Spleen (tissue), 11 donors: ENCODE results near the gene TBCC. TPM values are rescaled to one million over a fixed set of nuclear protein-coding genes. Genes with fewer than 3 reads are reported as not detected.
"Not testable (repeated sequence)": the region's sequence is repeated elsewhere in the genome, so short reads cannot be mapped to it uniquely, and the experiment has no call there.

ENCODE experiments used
- DNase-seq: peaks from one replicate; pipeline ENCODE4 v3.0.0-alpha.2; 2020
- H3K27ac ChIP-seq, 8 donors: fragments of 200-600 bp; sonication (generic) in 7 of 8; 1 replicate in 4 of 8; 2 replicates in 4 of 8; pipeline versions ENCODE4 v1.5.0 to v1.8.0; 2016 to 2021; ENCODE audit warnings: inconsistent platforms in 4 of 8, mild to moderate bottlenecking in 4 of 8, moderate library complexity in 1 of 8
- H3K27me3 ChIP-seq, 7 donors: fragments of 200-600 bp; sonication (generic) in 6 of 7; replicated peaks in 1 of 7; 1 replicate in 4 of 7; 2 replicates in 3 of 7; pipeline versions ENCODE4 v1.5.0 to v1.8.0; 2016 to 2021; ENCODE audit warnings: inconsistent platforms in 3 of 7, mild to moderate bottlenecking in 1 of 7
- H3K36me3 ChIP-seq, 6 donors: fragments of 200-600 bp; sonication (generic) in 5 of 6; 1 replicate in 4 of 6; 2 replicates in 2 of 6; pipeline versions ENCODE4 v1.5.0 to v1.8.0; 2016 to 2021; ENCODE audit warnings: inconsistent platforms in 2 of 6
- H3K4me1 ChIP-seq, 6 donors: fragments of 200-600 bp; sonication (generic) in 5 of 6; 1 replicate in 3 of 6; 2 replicates in 3 of 6; pipeline versions ENCODE4 v1.5.0 to v1.8.0; 2016 to 2021; ENCODE audit warnings: inconsistent platforms in 3 of 6
- H3K4me3 ChIP-seq, 8 donors: fragments of 200-600 bp; sonication (generic) in 7 of 8; 1 replicate in 4 of 8; 2 replicates in 4 of 8; pipeline versions ENCODE4 v1.5.0 to v1.8.0; 2016 to 2021; ENCODE audit warnings: inconsistent platforms in 4 of 8, mild to moderate bottlenecking in 4 of 8, moderate library complexity in 2 of 8
- H3K9me3 ChIP-seq, 8 donors: fragments of 200-600 bp; sonication (generic) in 7 of 8; 1 replicate in 4 of 8; 2 replicates in 4 of 8; pipeline versions ENCODE4 v1.5.0 to v1.8.0; 2016 to 2021; ENCODE audit warnings: inconsistent platforms in 4 of 8
- POLR2A ChIP-seq, 3 donors: fragments of 450-650 bp; IDR thresholded peaks; one replicate each; pipeline ENCODE4 v1.5.1; 2017; ENCODE audit warnings: antibody characterized with exemption in 3 of 3, mild to moderate bottlenecking in 1 of 3
- POLR2AphosphoS5 ChIP-seq, 3 donors: sonication (generic); formaldehyde crosslinking; IDR thresholded peaks; one replicate each; pipeline ENCODE4 v1.5.1; 2017; ENCODE audit warnings: antibody characterized with exemption in 3 of 3
- WGBS, 5 donors: extraction: QIAGEN DNeasy Blood & Tissue Kit in 3 of 5; methylation state at CpG; one replicate each; pipeline versions ENCODE4 v1.1.5 to v1.1.7; 2013 to 2018; 5-methylcytosine and 5-hydroxymethylcytosine counted together
- intact Hi-C: fragments of 100-400 bp; cut with DNase I; formaldehyde crosslinking; loops from one replicate; pipeline ENCODE4 v1.15.0; 2023; ENCODE audit warnings: low total_unique reads
- polyA plus RNA-seq, 3 donors: library from polyadenylated mRNA; stranded (reverse); fragments of 200-250 nt; gene quantifications; one replicate each; pipeline ENCODE4 v1.2.1, GENCODE V29; 2013
- total RNA-seq, 7 donors: library from RNA; depleted of rRNA in 3 of 7; stranded (reverse); fragments of >200 nt in 3 of 7; fragmentation: NEBNext Ultra II Directional in 4 of 7; extraction: Animal tissue kit (Norgen Biotek cat#: 25700) in 4 of 7; gene quantifications; one replicate each; pipeline versions ENCODE4 v1.1.0 to v1.2.1, GENCODE V29; 2016 to 2021
- TF ChIP-seq, protein P1 (sequence below), 11 experiments: fragments of 200-600 bp in 7 of 11; fragments of 450-650 bp in 4 of 11; sonication (generic) in 4 of 11; IDR thresholded peaks in 8 of 11; conservative IDR thresholded peaks in 3 of 11; 1 replicate in 7 of 11; 2 replicates in 4 of 11; pipeline versions ENCODE4 v1.4.0 to v1.8.0; 2016 to 2021; ENCODE audit warnings: antibody characterized with exemption in 11 of 11, inconsistent platforms in 4 of 11, mild to moderate bottlenecking in 1 of 11
- donor health status: healthy with polysubstance abuse.
- donor health status: DM: no; HTN: no; CAD: no; lungs with moderate emphysema.
- donor health status: DM: no; HTN: no; CAD: no.
- donor health status: Bipolar disorder and iron deficiency.
- donor health status: healthy.
- donor health status: DM: no; HTN: no; CAD: no.
- donor health status: DM: yes; HTN: yes; CAD: no.

Gene TBCC
- total and polyA plus RNA-seq, 10 donors = 22.2 to 63.3 (median 44.4) TPM

DNA sequence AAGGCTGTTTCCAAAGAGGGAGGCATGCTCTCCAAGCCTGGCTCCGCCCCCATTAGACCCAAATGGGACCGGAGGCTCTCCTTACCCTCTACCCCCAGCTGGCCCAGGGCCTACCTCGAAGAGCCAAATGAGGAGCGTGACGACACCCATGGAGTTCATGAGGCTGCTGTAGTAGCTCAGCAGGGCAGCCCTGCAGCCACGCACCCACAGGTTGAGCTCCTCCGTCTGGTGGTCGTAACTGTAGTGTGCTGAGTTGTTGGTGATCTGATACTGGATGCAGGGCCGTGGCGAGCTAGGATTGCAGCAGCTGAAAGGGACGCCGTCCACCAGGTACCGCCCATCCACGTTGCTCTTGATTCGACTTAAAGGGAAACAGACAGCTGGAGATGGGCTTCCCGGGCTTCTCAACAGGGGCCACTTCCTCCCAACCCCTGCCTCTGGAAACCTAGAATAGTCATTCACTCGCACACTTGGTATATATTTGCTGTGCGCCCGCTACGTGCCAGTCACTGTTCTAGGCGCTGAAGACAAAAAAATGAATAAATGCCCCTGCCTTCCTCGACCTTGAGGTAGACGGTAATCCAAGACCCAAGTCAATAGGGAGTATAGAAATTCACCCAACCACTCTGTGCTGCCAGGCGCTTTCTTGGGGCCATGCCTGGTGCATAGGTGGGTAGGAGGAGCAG, 41.5 kb downstream of the TBCC start:
- intact Hi-C loops = no loop called here
- no peaks in the 10 kb centered on the region for H3K36me3 ChIP-seq
- no peaks in the 10 kb centered on the region for H3K4me1 ChIP-seq
- H3K27me3 ChIP-seq = no peaks in the 10 kb centered on the region
- DNase-seq = no peak
- H3K9me3 ChIP-seq = no peaks in the 10 kb centered on the region
- H3K4me3 ChIP-seq = peak overlapping the region in 2 of 8 donors; percentile 39 to 49
- WGBS, 5 donors = 47 to 81% (median 75%) methylated on average over 19 to 24 of the region's 24 CpGs
- TF ChIP-seq POLR2AphosphoS5 (IDR thresholded peaks at IDR 0.05) (peak; percentile 5 to 48 (median 25)), POLR2A (IDR thresholded peaks at IDR 0.05) (no peak)
- no peak overlapping the region for H3K27ac ChIP-seq

DNA sequence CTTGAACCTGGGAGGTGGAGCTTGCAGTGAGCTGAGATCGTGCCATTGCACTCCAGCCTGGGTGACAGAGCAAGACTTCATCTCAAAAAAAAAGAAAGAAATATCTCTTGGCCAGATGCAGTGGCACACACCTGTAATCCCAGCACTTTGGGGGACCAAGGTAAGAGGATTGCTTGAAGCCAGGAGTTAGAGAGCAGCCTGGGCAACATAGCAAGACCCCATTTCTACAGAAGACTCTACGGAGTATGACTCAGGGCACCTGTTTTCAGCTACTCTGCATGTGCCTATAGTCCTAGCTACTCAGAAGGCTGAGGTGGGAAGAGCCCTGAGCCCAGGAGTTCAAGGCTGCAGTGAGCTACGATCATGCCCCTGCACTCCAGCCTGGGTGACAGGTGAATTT, 43.1 kb downstream of the TBCC start:
- H3K27me3 ChIP-seq, H3K27ac ChIP-seq, H3K4me1 ChIP-seq, DNase-seq, H3K9me3 ChIP-seq, H3K36me3 ChIP-seq, H3K4me3 ChIP-seq, intact Hi-C loops: not testable (repeated sequence)
- 93 to 96% (median 95%) methylated on average over 3 of the region's 3 CpGs for WGBS, 5 donors

DNA sequence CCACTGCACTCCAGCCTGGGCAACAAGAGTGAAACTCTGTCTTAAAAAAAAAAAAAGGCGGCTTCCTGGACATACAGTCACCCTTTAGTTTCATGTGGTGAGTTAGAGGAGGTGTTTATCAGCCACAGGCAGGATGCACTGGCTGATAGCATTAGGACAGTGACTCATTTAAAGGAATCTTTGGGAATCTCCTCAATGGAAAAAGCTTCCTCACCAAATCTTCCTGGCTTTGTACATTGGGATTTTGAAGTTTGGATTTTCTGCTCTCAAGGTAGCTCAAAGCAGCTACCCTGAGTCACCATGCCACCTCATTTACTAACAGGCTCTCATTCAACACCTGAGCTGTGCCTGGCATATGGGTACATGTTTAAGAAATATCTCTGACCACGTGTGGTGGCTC, 43.7 kb downstream of the TBCC start:
- Histone ChIP-seq H3K9me3 (no peaks in the 10 kb centered on the region), H3K27me3 (no peaks in the 10 kb centered on the region), H3K4me1 (no peaks in the 10 kb centered on the region), H3K4me3 (no peak overlapping the region), H3K36me3 (no peaks in the 10 kb centered on the region), H3K27ac (no peak overlapping the region)
- no peak for TF ChIP-seq POLR2A (IDR thresholded peaks at IDR 0.05)
- TF ChIP-seq, protein P1, sequence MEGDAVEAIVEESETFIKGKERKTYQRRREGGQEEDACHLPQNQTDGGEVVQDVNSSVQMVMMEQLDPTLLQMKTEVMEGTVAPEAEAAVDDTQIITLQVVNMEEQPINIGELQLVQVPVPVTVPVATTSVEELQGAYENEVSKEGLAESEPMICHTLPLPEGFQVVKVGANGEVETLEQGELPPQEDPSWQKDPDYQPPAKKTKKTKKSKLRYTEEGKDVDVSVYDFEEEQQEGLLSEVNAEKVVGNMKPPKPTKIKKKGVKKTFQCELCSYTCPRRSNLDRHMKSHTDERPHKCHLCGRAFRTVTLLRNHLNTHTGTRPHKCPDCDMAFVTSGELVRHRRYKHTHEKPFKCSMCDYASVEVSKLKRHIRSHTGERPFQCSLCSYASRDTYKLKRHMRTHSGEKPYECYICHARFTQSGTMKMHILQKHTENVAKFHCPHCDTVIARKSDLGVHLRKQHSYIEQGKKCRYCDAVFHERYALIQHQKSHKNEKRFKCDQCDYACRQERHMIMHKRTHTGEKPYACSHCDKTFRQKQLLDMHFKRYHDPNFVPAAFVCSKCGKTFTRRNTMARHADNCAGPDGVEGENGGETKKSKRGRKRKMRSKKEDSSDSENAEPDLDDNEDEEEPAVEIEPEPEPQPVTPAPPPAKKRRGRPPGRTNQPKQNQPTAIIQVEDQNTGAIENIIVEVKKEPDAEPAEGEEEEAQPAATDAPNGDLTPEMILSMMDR (IDR thresholded peaks at IDR 0.05 in 8 of 11, conservative IDR thresholded peaks at IDR 0.05 in 3 of 11) = no peak
- TF ChIP-seq POLR2AphosphoS5 (IDR thresholded peaks at IDR 0.05) = no peak
- DNase-seq = no peak
- intact Hi-C loops = no loop called here
- 63 to 97% (median 83%) methylated on average over 2 of the region's 2 CpGs for WGBS, 5 donors

DNA sequence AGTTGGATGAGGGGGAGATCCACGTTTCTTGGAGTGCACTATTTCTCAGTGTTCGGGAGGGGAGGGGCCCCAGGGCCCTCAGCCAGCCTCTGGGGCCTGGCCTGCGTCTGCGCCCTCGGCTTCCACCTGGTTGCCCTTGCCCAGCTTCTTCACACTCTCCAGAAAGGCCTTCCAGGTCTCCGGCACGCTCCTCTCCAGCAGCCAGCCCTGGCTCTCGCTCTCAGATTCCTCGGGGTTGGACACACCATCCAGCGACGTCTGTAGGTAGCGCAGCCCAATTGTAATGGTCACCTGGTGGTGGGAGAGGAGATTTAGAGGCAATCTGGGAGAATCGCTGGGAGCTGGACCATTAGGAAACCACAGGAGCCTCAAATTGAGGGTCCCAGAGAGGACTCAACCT, 47.7 kb downstream of the TBCC start:
- intact Hi-C loops = no loop called here
- Histone ChIP-seq H3K9me3 (no peaks in the 10 kb centered on the region), H3K36me3 (peaks cover 0 to 22% (median 5%) of the 10 kb centered on the region in 6 donors), H3K27ac (no peak overlapping the region), H3K4me1 (peaks cover 0 to 11% (median 3%) of the 10 kb centered on the region in 6 donors), H3K4me3 (no peak overlapping the region), H3K27me3 (no peaks in the 10 kb centered on the region)
- TF ChIP-seq POLR2A (IDR thresholded peaks at IDR 0.05) = no peak
- TF ChIP-seq, protein P1 (IDR thresholded peaks at IDR 0.05 in 8 of 11, conservative IDR thresholded peaks at IDR 0.05 in 3 of 11) = no peak
- peak in 2 of 3 donors; percentile 15 to 63 for TF ChIP-seq POLR2AphosphoS5 (IDR thresholded peaks at IDR 0.05)
- 84 to 90% (median 87%) methylated on average over 13 of the region's 13 CpGs for WGBS, 5 donors
- DNase-seq = no peak

DNA sequence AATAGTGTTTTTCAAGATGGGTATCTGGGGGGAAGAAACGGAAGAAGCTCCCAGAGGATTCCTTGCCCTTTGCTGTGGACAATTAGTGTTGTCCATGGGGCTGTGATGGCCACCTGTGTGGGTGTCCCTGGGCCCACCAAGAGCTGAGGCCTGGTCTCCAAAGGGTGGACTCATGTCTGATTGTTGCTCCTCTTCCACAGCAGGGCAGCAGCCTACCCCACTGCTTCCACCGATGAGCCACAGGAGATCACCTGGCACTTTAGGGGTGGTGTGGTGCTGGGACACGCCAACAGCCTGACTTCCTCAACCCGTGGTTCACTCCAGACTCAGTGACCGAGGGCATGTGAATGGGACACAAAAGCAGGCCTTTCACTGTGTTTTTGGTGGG, 48.6 kb downstream of the TBCC start:
- TF ChIP-seq, protein P1 (IDR thresholded peaks at IDR 0.05 in 8 of 11, conservative IDR thresholded peaks at IDR 0.05 in 3 of 11) = no peak
- TF ChIP-seq POLR2AphosphoS5 (IDR thresholded peaks at IDR 0.05) = peak; percentile 17 to 35 (median 18)
- no peak for TF ChIP-seq POLR2A (IDR thresholded peaks at IDR 0.05)
- 90 to 98% (median 93%) methylated on average over 4 to 5 of the region's 5 CpGs for WGBS, 5 donors
- intact Hi-C loops = no loop called here
- Histone ChIP-seq H3K36me3 (peaks cover 0 to 32% (median 14%) of the 10 kb centered on the region in 6 donors), H3K27ac (peak overlapping the region in 1 of 8 donors; percentile 9), H3K4me1 (peaks cover 0 to 16% (median 3%) of the 10 kb centered on the region in 6 donors), H3K27me3 (no peaks in the 10 kb centered on the region), H3K4me3 (no peak overlapping the region), H3K9me3 (no peaks in the 10 kb centered on the region)
- no peak for DNase-seq
